Endothelial cell of umbilical vein (primary cell): ENCODE measurements around the gene NOXA1. TPM values are rescaled to one million over a fixed set of nuclear protein-coding genes. Genes with fewer than 3 reads are reported as not detected.

Experiments
- BruUV-seq: library from RNA; stranded (reverse); fragments of 400-500 nt; replicated peaks from 2 replicates; lab custom pipeline; 2021; lab: Mats Ljungman, UMichigan
- CTCF ChIA-PET: fragments of 300-600, 350-600 bp; sonication (Branson Sonifier 250); formaldehyde crosslinking; loops from one replicate; lab custom pipeline; 2021; ENCODE audit warnings: antibody characterized with exemption, inconsistent platforms; lab: Charles Lee
- POLR2A ChIA-PET: fragments of 300-600, 350-600 bp; sonication (Branson Sonifier 250); formaldehyde crosslinking; loops from one replicate; lab custom pipeline; 2021; ENCODE audit warnings: antibody characterized with exemption, inconsistent platforms; lab: Charles Lee
- DNase-seq: peaks from one replicate; pipeline ENCODE4 v3.0.0-alpha.2; 2011; ENCODE audit warnings: low read depth, low spot score
- FAIRE-seq: peaks from 2 replicates; lab custom pipeline; 2011; peaks lifted over from hg19 to GRCh38; lab: Jason Lieb, UNC
- H2AFZ ChIP-seq: 2 replicates; pipeline ENCODE4 v1.6.0; 2012; ENCODE audit warnings: low read depth, low read length, control low read depth, inconsistent platforms
- H3K27ac ChIP-seq: 2 replicates; pipeline ENCODE4 v1.5.1; 2011; ENCODE audit warnings: low read depth, mild to moderate bottlenecking, control low read depth, low read length, moderate library complexity; ENCODE audit not compliant: insufficient read depth
- H3K27me3 ChIP-seq, 2 experiments: 2 replicates each; pipeline versions ENCODE4 v1.6.0 to v1.6.1; 2011; ENCODE audit warnings: low read length in 2 of 2, mixed read lengths in 1 of 2; ENCODE audit not compliant: control insufficient read depth in 2 of 2, insufficient read depth in 2 of 2
- H3K36me3 ChIP-seq, 2 experiments: 2 replicates in 1 of 2; 3 replicates in 1 of 2; pipeline ENCODE4 v1.5.1; 2011; ENCODE audit warnings: low read length in 2 of 2, mild to moderate bottlenecking in 1 of 2, moderate library complexity in 1 of 2; ENCODE audit not compliant: control insufficient read depth in 2 of 2, insufficient read depth in 2 of 2; ENCODE audit errors: extremely low read depth in 1 of 2
- H3K4me1 ChIP-seq: 3 replicates; pipeline ENCODE4 v1.5.1; 2011; ENCODE audit warnings: mild to moderate bottlenecking, low read length; ENCODE audit not compliant: control insufficient read depth, insufficient read depth; ENCODE audit errors: extremely low read depth
- H3K4me2 ChIP-seq: 2 replicates; pipeline ENCODE4 v1.6.1; 2011; ENCODE audit warnings: low read length, control low read depth, mixed read lengths; ENCODE audit not compliant: insufficient read depth
- H3K4me3 ChIP-seq, 3 experiments: fragments of 200-600 bp in 1 of 3; sonication (generic), shearing (Covaris generic) in 1 of 3; replicated peaks in 1 of 3; 2 replicates each; pipeline ENCODE4 v1.5.1; 2011 to 2016; ENCODE audit warnings: control low read depth in 3 of 3, low read length in 3 of 3, mild to moderate bottlenecking in 2 of 3, inconsistent platforms in 1 of 3, low read depth in 1 of 3, moderate library complexity in 1 of 3; ENCODE audit not compliant: insufficient read depth in 1 of 3
- H3K79me2 ChIP-seq: 2 replicates; pipeline ENCODE4 v1.6.0; 2012; ENCODE audit warnings: low read length, inconsistent platforms; ENCODE audit not compliant: control insufficient read depth, insufficient read depth
- H3K9ac ChIP-seq: replicated peaks from 2 replicates; pipeline ENCODE3; 2011; ENCODE audit warnings: low read length, control low read depth; ENCODE audit not compliant: insufficient read depth; ENCODE audit errors: extremely low read depth
- H3K9me1 ChIP-seq: replicated peaks from 3 replicates; pipeline ENCODE4 v1.6.0; 2011; ENCODE audit warnings: mild to moderate bottlenecking, low read length; ENCODE audit not compliant: control insufficient read depth, insufficient read depth; ENCODE audit errors: extremely low read depth
- H3K9me3 ChIP-seq: replicated peaks from 2 replicates; pipeline ENCODE4 v1.5.1; 2012; ENCODE audit warnings: low read length, inconsistent platforms; ENCODE audit not compliant: control insufficient read depth, insufficient read depth
- H4K20me1 ChIP-seq: replicated peaks from 2 replicates; pipeline ENCODE3; 2011; ENCODE audit warnings: mild to moderate bottlenecking, low read length; ENCODE audit not compliant: control insufficient read depth, insufficient read depth; ENCODE audit errors: extremely low read depth
- EZH2 ChIP-seq: IDR thresholded peaks from 2 replicates; pipeline ENCODE4 v1.6.1; 2012; ENCODE audit warnings: borderline replicate concordance, low read depth, mild to moderate bottlenecking, moderate library complexity, low read length, inconsistent platforms; ENCODE audit not compliant: severe bottlenecking
- FOS ChIP-seq: IDR thresholded peaks from 2 replicates; pipeline ENCODE4 v1.6.1; 2011; ENCODE audit warnings: mild to moderate bottlenecking, low read length, moderate library complexity, borderline replicate concordance; ENCODE audit not compliant: insufficient read depth
- GATA2 ChIP-seq: IDR thresholded peaks from 2 replicates; pipeline ENCODE4 v1.7.0; 2011; ENCODE audit warnings: low read depth, mild to moderate bottlenecking, moderate library complexity, mixed read lengths, low read length; ENCODE audit not compliant: insufficient read length, insufficient read depth
- JUN ChIP-seq: IDR thresholded peaks from 2 replicates; pipeline ENCODE4 v1.6.1; 2011; ENCODE audit warnings: borderline replicate concordance, low read depth; ENCODE audit not compliant: insufficient read length, insufficient read depth
- MYC ChIP-seq: IDR thresholded peaks from one replicate; pipeline ENCODE4 v1.6.1; 2011; ENCODE audit warnings: mild to moderate bottlenecking, low read depth, low read length
- POLR2A ChIP-seq: IDR thresholded peaks from 2 replicates; pipeline ENCODE4 v1.6.1; 2012; ENCODE audit warnings: low read depth, mild to moderate bottlenecking, control low read depth, low read length
- POLR2AphosphoS5 ChIP-seq: IDR thresholded peaks from 2 replicates; pipeline ENCODE4 v1.6.1; 2012; ENCODE audit warnings: low read depth, mild to moderate bottlenecking, control low read depth, low read length, moderate library complexity; ENCODE audit not compliant: insufficient read depth
- dilution Hi-C: fragments of 300-500 bp; cut with MboI; formaldehyde crosslinking; loops from one replicate; pipeline ENCODE4 v1.15.0; 2019; ENCODE audit warnings: low sequenced_read_pairs; ENCODE audit not compliant: extremely low pct_ligation_motif_present
- intact Hi-C: fragments of 100-400 bp; cut with micrococcal nuclease; formaldehyde crosslinking; loops from one replicate; pipeline ENCODE4 v1.10.0; 2022
- polyA plus RNA-seq, 4 experiments: library from polyadenylated mRNA; depleted of rRNA in 3 of 4; stranded (reverse) in 3 of 4; unstranded in 1 of 4; fragments of >200 nt; gene quantifications; 2 replicates each; pipeline versions ENCODE4 v1.2.1 to v1.2.3, GENCODE V29; 2011 to 2012; ENCODE audit warnings: missing spikeins in 1 of 4
- total RNA-seq: library from RNA; stranded (reverse); gene quantifications from 2 replicates; pipeline ENCODE4 v1.2.3, GENCODE V29; 2021
- TF ChIP-seq, protein P1 (sequence below), 2 donors: IDR thresholded peaks; 1 replicate in 1 of 2; 2 replicates in 1 of 2; pipeline ENCODE4 v1.5.1; 2011; ENCODE audit warnings: low read length in 2 of 2, mild to moderate bottlenecking in 2 of 2, moderate library complexity in 2 of 2, control low read depth in 1 of 2, inconsistent platforms in 1 of 2, low read depth in 1 of 2; ENCODE audit not compliant: insufficient read depth in 1 of 2; ENCODE audit errors: extremely low read depth in 1 of 2
- TF ChIP-seq, protein P2 (sequence below): IDR thresholded peaks from 2 replicates; pipeline ENCODE4 v1.6.1; 2011; ENCODE audit not compliant: insufficient read depth, insufficient read length

NOXA1 gene
- total and polyA plus RNA-seq, 2 donors (not counting 3 experiments of a cell fraction or from before 2014, with no cell fraction given): 0.40 to 0.91 TPM

DNA sequence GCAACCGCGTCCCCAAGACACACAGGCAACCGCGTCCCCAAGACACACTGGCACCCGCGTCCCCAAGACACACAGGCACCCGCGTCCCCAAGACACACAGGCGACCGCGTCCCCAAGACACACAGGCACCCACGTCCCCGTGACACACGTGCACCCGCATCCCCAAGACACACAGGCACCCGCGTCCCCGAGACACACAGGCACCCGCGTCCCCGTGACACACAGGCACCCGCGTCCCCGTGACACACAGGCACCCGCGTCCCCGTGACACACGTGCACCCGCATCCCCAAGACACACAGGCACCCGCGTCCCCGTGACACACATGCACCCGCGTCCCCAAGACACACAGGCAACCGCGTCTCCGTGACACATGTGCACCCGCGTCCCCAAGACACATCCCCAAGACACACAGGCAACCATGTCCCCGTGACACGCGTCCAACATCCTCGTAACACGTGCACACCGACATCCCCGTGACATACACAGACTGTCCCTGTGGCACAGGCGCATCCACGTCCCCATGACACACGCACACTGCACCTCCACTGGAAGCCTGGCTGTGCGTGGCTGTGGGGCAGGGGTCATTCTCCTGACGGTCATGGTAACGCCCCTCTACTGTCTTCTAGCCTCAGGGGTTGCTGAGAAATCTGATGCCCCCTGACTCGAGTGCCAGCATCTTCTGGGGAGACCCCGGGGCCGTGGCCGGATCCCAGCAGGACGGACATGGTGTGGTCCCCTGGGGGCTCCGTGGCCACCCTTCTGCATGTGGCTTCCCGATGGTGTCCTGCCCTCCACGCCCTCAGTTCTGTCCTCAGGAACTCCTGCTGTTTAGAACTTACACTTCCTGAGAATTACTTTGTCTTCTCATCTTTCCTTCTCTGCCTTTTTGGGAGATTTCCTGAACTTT, 24.4 kb upstream of the NOXA1 start:
- dilution Hi-C loops: no loop called here
- BruUV-seq: no TSS peak
- no peaks in the 10 kb centered on the region for H3K27me3 ChIP-seq

More for the DNA sequence above, 24.4 kb upstream of the NOXA1 start:
- no peak for TF ChIP-seq POLR2AphosphoS5
- TF ChIP-seq JUN: no peak
- TF ChIP-seq MYC: no peak
- TF ChIP-seq, protein P1, sequence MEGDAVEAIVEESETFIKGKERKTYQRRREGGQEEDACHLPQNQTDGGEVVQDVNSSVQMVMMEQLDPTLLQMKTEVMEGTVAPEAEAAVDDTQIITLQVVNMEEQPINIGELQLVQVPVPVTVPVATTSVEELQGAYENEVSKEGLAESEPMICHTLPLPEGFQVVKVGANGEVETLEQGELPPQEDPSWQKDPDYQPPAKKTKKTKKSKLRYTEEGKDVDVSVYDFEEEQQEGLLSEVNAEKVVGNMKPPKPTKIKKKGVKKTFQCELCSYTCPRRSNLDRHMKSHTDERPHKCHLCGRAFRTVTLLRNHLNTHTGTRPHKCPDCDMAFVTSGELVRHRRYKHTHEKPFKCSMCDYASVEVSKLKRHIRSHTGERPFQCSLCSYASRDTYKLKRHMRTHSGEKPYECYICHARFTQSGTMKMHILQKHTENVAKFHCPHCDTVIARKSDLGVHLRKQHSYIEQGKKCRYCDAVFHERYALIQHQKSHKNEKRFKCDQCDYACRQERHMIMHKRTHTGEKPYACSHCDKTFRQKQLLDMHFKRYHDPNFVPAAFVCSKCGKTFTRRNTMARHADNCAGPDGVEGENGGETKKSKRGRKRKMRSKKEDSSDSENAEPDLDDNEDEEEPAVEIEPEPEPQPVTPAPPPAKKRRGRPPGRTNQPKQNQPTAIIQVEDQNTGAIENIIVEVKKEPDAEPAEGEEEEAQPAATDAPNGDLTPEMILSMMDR (IDR thresholded peaks at IDR 0.05; ENCODE audit: extremely low read depth in 1 of 2, insufficient read depth in 1 of 2, low read depth in 1 of 2, low read length in 2 of 2): no peak
- no peak for TF ChIP-seq POLR2A
- no peak for TF ChIP-seq GATA2
- TF ChIP-seq FOS: no peak
- no peak for TF ChIP-seq EZH2
- TF ChIP-seq, protein P2, sequence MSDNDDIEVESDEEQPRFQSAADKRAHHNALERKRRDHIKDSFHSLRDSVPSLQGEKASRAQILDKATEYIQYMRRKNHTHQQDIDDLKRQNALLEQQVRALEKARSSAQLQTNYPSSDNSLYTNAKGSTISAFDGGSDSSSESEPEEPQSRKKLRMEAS: no peak
- H3K79me2 ChIP-seq: no peaks in the 10 kb centered on the region
- intact Hi-C loops: no loop called here
- POLR2A ChIA-PET: no interaction called here
- H3K4me2 ChIP-seq: no peak overlapping the region
- H3K4me1 ChIP-seq: no peaks in the 10 kb centered on the region
- DNase-seq: no peak
- CTCF ChIA-PET: no interaction called here
- no peak overlapping the region for H3K27ac ChIP-seq
- no peaks in the 10 kb centered on the region for H4K20me1 ChIP-seq
- H3K36me3 ChIP-seq: peaks cover 0 to 2% of the 10 kb centered on the region in 2 experiments
- H3K4me3 ChIP-seq: no peak overlapping the region
- H3K9me1 ChIP-seq: no peaks in the 10 kb centered on the region
- no peaks in the 10 kb centered on the region for H3K9me3 ChIP-seq
- FAIRE-seq: no peak
- H2AFZ ChIP-seq: no peak overlapping the region
- H3K9ac ChIP-seq: no peak overlapping the region
